M059J (cell line): Measurements from ENCODE around the gene PDE1A. TPM values are rescaled to one million over a fixed set of nuclear protein-coding genes. Genes with fewer than 3 reads are reported as not detected.

Experiments used
- DNase-seq: peaks from one replicate; pipeline ENCODE4 v3.0.0-alpha.2; 2012; ENCODE audit warnings: low read depth
- total RNA-seq: library from RNA; depleted of rRNA; stranded (reverse); fragments of >200 nt; shearing (Covaris generic); gene quantifications from 2 replicates; pipeline ENCODE4 v1.2.3, GENCODE V29; 2014

Gene PDE1A
- total RNA-seq, 1 experiment from 2014 or later, result 4.8 TPM

- DNase-seq, result no peak
These were observed 218.4 kb downstream of the PDE1A start for GRCh38 chr2:182208421-182208820.

- peak; percentile 18 for DNase-seq
These were observed 219.6 kb downstream of the PDE1A start for GRCh38 chr2:182207049-182207746.

GRCh38 chr2:182197529-182197928 lies 229.3 kb downstream of the PDE1A start:
- no peak for DNase-seq

GRCh38 chr2:182193291-182193690 lies 233.5 kb downstream of the PDE1A start:
- DNase-seq, result no peak

- no peak for DNase-seq
These were observed 235.8 kb downstream of the PDE1A start for GRCh38 chr2:182191061-182191460.

GRCh38 chr2:182187130-182187529 lies 239.7 kb downstream of the PDE1A start:
- DNase-seq, result no peak

GRCh38 chr2:182186132-182186735 lies 240.6 kb downstream of the PDE1A start:
- peak; percentile 47 for DNase-seq

- peak; percentile 52 for DNase-seq
These were observed 244.4 kb downstream of the PDE1A start for GRCh38 chr2:182182436-182182835.

GRCh38 chr2:182181381-182181780 lies 245.5 kb downstream of the PDE1A start:
- no peak for DNase-seq

- DNase-seq, result no peak
These were observed 247.7 kb downstream of the PDE1A start for GRCh38 chr2:182179176-182179575.

- DNase-seq, result peak; percentile 2
These were observed 252.8 kb downstream of the PDE1A start for GRCh38 chr2:182173944-182174622.

- no peak for DNase-seq
These were observed 256.5 kb downstream of the PDE1A start for GRCh38 chr2:182170341-182170740.

GRCh38 chr2:182167882-182168281 lies 259.0 kb downstream of the PDE1A start:
- no peak for DNase-seq

GRCh38 chr2:182166841-182167240 lies 260.0 kb downstream of the PDE1A start:
- DNase-seq, result no peak

GRCh38 chr2:182166406-182166805 lies 260.4 kb downstream of the PDE1A start:
- no peak for DNase-seq

- DNase-seq, result no peak
These were observed 261.6 kb downstream of the PDE1A start for GRCh38 chr2:182165202-182165601.

- no peak for DNase-seq
These were observed 262.1 kb downstream of the PDE1A start for GRCh38 chr2:182164686-182165085.

- DNase-seq, result no peak
These were observed 263.0 kb downstream of the PDE1A start for GRCh38 chr2:182163878-182164277.

GRCh38 chr2:182148344-182148743 lies 278.5 kb downstream of the PDE1A start:
- peak; percentile 57 for DNase-seq

- peak; percentile 54 for DNase-seq
These were observed 282.1 kb downstream of the PDE1A start for GRCh38 chr2:182144776-182145165.

GRCh38 chr2:182144041-182144775 lies 282.6 kb downstream of the PDE1A start:
- peak; percentile 26 for DNase-seq

- DNase-seq, result no peak
These were observed 284.8 kb downstream of the PDE1A start for GRCh38 chr2:182142062-182142461.
